ENCODE data around the gene XPC.

Gene XPC

DNA sequence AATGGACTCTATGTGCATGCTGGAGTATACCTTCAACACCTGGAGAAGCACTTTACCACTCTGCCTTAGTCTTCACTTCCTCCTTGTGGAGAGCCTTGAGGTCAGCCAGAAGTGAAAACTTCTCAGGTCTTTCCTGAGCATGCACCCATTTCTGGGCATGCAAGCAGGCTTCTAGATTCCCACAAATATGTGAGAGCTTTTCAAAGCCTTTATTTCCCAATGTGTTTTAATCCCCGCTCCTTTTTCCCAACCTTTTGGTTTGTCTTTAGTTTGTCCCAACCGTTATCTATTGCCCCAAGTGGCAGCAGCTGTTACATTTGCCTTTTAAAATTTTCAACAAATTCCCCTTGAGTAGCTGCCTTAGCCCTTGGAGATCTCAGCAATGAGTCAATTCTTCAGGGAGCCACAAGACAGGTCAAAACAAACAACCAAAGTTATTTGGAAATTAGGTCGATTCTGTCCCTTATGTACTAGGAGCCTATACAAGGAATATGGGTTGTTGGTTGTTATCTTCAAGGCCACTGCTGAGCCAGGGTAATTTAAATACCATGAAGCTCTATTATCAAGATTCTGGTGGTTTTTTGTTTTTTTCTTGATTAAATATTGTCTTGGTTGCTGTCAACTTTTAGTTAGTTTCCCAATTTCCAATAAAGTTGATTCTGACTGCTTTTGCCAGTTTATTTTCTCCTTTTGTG is 44.6 kb upstream of the XPC start:
- ChIA-PET POLR2A (interaction anchor here (1.8 kb wide), 1 partner anchor 12 kb away, joined by 7 read pairs; no protein-coding TSS in a partner anchor), CTCF (interaction anchor here (0.6 to 4.8 kb wide), 10 partner anchors 9 to 1561 kb away, joined by 3 to 29 read pairs (median 4); no protein-coding TSS in a partner anchor)
- DNase-seq (ENCODE audit: low read depth, low spot score): no peak
- TF ChIP-seq, protein P1, sequence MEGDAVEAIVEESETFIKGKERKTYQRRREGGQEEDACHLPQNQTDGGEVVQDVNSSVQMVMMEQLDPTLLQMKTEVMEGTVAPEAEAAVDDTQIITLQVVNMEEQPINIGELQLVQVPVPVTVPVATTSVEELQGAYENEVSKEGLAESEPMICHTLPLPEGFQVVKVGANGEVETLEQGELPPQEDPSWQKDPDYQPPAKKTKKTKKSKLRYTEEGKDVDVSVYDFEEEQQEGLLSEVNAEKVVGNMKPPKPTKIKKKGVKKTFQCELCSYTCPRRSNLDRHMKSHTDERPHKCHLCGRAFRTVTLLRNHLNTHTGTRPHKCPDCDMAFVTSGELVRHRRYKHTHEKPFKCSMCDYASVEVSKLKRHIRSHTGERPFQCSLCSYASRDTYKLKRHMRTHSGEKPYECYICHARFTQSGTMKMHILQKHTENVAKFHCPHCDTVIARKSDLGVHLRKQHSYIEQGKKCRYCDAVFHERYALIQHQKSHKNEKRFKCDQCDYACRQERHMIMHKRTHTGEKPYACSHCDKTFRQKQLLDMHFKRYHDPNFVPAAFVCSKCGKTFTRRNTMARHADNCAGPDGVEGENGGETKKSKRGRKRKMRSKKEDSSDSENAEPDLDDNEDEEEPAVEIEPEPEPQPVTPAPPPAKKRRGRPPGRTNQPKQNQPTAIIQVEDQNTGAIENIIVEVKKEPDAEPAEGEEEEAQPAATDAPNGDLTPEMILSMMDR (IDR thresholded peaks at IDR 0.05; ENCODE audit: insufficient read depth, low read length, missing control alignments): no peak
- no peak overlapping the region for H3K4me3 ChIP-seq (ENCODE audit: low read depth, low read length)

DNA sequence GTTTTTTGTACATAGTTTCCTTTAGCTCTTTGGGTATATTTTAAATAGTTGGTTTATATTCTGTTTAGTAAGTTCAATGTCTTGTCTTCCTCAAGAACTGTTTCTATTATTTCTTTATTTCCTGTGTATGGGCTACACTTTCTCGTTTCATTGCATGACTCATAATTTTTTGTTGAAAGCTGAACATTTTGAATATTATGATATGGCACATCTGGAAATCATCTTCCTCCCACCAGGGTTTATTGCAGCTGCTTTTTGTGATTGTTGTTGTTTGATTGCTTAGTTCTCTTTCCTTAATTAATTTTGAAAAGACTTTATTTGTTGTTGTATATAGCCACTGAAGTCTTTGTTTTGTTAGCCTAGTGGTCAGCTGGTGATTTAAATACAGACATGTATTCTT is 44.1 kb upstream of the XPC start:
- TF ChIP-seq, protein P1 (IDR thresholded peaks at IDR 0.05; ENCODE audit: insufficient read depth, low read length, missing control alignments): no peak
- no peak overlapping the region for H3K4me3 ChIP-seq (ENCODE audit: low read depth, low read length)
- ChIA-PET CTCF (interaction anchor here (0.6 to 4.8 kb wide), 6 partner anchors 9 to 1560 kb away, joined by 3 to 29 read pairs (median 8); no protein-coding TSS in a partner anchor), POLR2A (interaction anchor here (1.8 kb wide), 1 partner anchor 11 kb away, joined by 7 read pairs; no protein-coding TSS in a partner anchor)
- no peak for DNase-seq (ENCODE audit: low read depth, low spot score)

DNA sequence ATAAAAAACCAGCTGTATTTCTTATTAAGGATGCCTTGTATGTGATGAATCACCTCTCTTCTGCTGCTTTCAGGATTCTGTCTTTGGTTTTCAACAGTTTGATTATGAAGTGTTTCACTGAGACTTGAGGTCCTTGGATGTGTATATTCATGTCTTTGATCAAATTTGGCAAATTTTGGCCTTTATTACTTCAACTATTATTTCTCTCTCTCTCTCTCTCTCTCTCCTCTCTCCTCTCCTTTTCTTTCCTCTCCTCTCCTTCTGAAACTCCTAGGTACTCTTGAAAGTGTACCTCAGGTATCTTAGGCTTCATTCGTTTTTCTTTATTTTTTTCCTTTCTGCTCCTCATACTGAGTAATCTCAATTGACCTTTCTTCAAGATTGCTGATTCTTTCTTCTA is 43.5 kb upstream of the XPC start:
- TF ChIP-seq, protein P1 (IDR thresholded peaks at IDR 0.05; ENCODE audit: insufficient read depth, low read length, missing control alignments): no peak
- CTCF ChIA-PET: interaction anchor here (0.7 to 4.8 kb wide), 5 partner anchors 9 to 181 kb away, joined by 3 to 29 read pairs (median 13); no protein-coding TSS in a partner anchor
- DNase-seq (ENCODE audit: low read depth, low spot score): no peak
- H3K4me3 ChIP-seq (ENCODE audit: low read depth, low read length): no peak overlapping the region
- POLR2A ChIA-PET: interaction anchor here (1.8 kb wide), 1 partner anchor 11 kb away, joined by 7 read pairs; no protein-coding TSS in a partner anchor

DNA sequence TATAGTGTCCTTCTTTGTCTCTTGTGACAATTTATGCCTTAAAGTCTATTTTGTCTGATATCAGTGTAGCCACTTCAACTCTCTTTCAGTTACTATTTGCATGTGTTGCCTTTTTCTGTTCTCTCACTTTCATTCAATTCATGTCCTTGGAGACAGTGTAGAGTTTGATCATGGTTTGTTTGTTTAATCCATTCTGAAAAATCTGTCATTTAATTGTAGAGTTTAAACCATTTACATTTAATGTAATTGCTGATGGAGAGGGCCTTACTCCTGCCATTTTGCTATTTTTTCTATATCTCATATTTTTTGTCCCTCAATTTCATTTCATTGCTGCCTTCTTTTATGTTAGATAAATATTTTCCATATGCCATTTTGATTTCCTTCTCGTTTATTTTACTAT is 42.5 kb upstream of the XPC start:
- TF ChIP-seq, protein P1 (IDR thresholded peaks at IDR 0.05; ENCODE audit: insufficient read depth, low read length, missing control alignments): no peak
- ChIA-PET POLR2A (no interaction called here), CTCF (interaction anchor here (10.0 kb wide), 1 partner anchor 17 kb away, joined by 75 read pairs; no protein-coding TSS in a partner anchor)
- no peak overlapping the region for H3K4me3 ChIP-seq (ENCODE audit: low read depth, low read length)
- DNase-seq (ENCODE audit: low read depth, low spot score): no peak

DNA sequence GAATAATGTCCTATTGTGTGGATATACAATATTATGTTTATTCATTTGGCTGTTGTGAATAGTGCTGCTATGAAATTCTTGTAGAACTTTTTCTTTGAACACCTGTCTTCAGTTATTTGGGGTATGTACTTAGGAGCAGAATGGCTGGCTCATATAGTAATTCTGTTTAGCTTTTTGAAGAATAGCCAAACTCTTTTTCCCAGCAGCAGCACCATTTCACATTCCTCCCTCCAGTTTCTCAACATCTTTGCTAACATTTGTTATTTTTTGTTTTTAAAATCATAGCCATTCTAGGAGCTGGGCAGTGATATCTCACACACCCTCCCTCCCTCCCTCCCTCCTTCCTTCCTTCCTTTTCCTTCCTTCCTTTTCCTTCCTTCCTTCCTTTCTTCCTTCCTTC is 40.0 kb upstream of the XPC start:
- no peak overlapping the region for H3K4me3 ChIP-seq (ENCODE audit: low read depth, low read length)
- DNase-seq (ENCODE audit: low read depth, low spot score): no peak
- TF ChIP-seq, protein P1 (IDR thresholded peaks at IDR 0.05; ENCODE audit: insufficient read depth, low read length, missing control alignments): no peak
- ChIA-PET POLR2A (no interaction called here), CTCF (interaction anchor here (1.5 to 10.0 kb wide), 2 partner anchors 11 to 14 kb away, joined by 6 to 75 read pairs; no protein-coding TSS in a partner anchor)

DNA sequence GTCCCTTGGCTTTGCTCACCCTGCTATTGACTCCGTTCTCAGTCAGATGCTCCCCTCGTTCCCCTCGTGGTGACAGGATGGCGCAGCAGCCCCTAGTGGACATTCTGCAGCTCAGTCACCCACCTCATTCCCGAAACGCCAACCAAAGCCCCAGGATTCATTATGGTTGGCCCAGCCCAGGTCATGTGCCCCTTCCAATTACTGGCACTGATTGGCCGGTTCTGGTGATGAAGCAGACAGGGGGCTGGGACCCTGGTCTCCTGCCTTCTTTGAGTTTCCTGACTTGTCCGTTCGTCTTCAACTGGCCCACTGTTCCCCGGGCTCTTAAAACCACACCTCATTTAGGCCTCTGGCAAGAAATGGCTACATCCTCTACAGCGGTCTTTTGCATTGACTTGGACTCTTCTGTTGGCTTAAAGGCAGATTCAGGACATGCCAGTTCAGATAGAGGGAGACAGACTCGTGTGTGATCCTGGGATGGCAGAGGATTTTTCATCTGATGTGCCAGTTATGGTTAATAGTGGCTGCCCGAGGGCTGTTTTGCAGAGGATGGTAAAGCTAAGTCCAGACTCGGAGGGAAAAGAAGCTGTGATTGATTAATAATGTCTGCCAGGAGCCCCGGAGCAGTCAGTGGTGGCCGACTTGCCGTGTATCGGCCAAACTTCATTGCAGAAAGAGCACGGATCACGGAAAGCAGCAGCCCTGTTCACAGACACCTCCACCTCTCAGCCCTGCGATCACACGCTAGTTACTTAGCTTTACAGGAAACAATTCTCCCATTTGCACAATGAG is 38.1 kb upstream of the XPC start:
- H3K4me3 ChIP-seq (ENCODE audit: low read depth, low read length): no peak overlapping the region
- TF ChIP-seq, protein P1 (IDR thresholded peaks at IDR 0.05; ENCODE audit: insufficient read depth, low read length, missing control alignments): no peak
- no peak for DNase-seq (ENCODE audit: low read depth, low spot score)
- POLR2A ChIA-PET: no interaction called here
- CTCF ChIA-PET: interaction anchor here (0.7 to 10.0 kb wide), 5 partner anchors 9 to 44 kb away, joined by 3 to 75 read pairs (median 4); no protein-coding TSS in a partner anchor
